IMR-90 (cell line): Measurements from ENCODE around the gene CCDC137.

Experiments
- CEBPB ChIP-seq: IDR thresholded peaks from 2 replicates; pipeline ENCODE4 v1.6.1; 2012; ENCODE audit warnings: low read depth, low read length, improper control_type of control experiment
- CHD1 ChIP-seq: IDR thresholded peaks from 2 replicates; pipeline ENCODE4 v1.6.1; 2012; ENCODE audit warnings: low read depth, low read length, improper control_type of control experiment
- CTCF ChIP-seq: conservative IDR thresholded peaks from 2 replicates; pipeline ENCODE4 v1.5.1; 2012; ENCODE audit warnings: mild to moderate bottlenecking, low read depth, low read length, improper control_type of control experiment
- ELK1 ChIP-seq: fragments of 150-350 bp; IDR thresholded peaks from 2 replicates; pipeline ENCODE4 v1.6.1; 2016; ENCODE audit warnings: low read depth, mild to moderate bottlenecking, low read length, moderate library complexity, borderline replicate concordance
- FOS ChIP-seq: fragments of 150-350 bp; IDR thresholded peaks from 2 replicates; pipeline ENCODE4 v1.6.1; 2016; ENCODE audit warnings: low read depth, low read length
- MAZ ChIP-seq: IDR thresholded peaks from 2 replicates; pipeline ENCODE4 v1.6.1; 2012; ENCODE audit warnings: low read depth, mild to moderate bottlenecking, low read length, improper control_type of control experiment, moderate library complexity, borderline replicate concordance
- MXI1 ChIP-seq: IDR thresholded peaks from 2 replicates; pipeline ENCODE4 v1.6.1; 2012; ENCODE audit warnings: low read depth, mild to moderate bottlenecking, low read length, moderate library complexity, borderline replicate concordance
- NFE2L2 ChIP-seq: fragments of 150-350 bp; IDR thresholded peaks from 2 replicates; pipeline ENCODE4 v1.6.1; 2016; ENCODE audit warnings: low read depth, mild to moderate bottlenecking, low read length
- POLR2A ChIP-seq: IDR thresholded peaks from 2 replicates; pipeline ENCODE4 v1.6.1; 2012; ENCODE audit warnings: mild to moderate bottlenecking, low read depth, low read length
- RAD21 ChIP-seq: IDR thresholded peaks from 2 replicates; pipeline ENCODE4 v1.6.1; 2012; ENCODE audit warnings: low read length, improper control_type of control experiment
- SMC3 ChIP-seq: fragments of 150-350 bp; IDR thresholded peaks from 2 replicates; pipeline ENCODE4 v1.6.1; 2016; ENCODE audit warnings: low read depth, mild to moderate bottlenecking, antibody characterized with exemption, low read length, moderate library complexity
- USF2 ChIP-seq: fragments of 150-350 bp; IDR thresholded peaks from 2 replicates; pipeline ENCODE4 v1.6.1; 2017; ENCODE audit warnings: mild to moderate bottlenecking, antibody characterized with exemption, low read length, low read depth

GRCh38 chr17:81660441-81660840 lies 6.1 kb upstream of the CCDC137 start:
- TF ChIP-seq CTCF = no peak
- no peak for TF ChIP-seq FOS
- no peak for TF ChIP-seq POLR2A
- TF ChIP-seq MXI1 = no peak
- TF ChIP-seq USF2 = no peak
- no peak for TF ChIP-seq NFE2L2
- TF ChIP-seq MAZ = no peak
- no peak for TF ChIP-seq SMC3
- TF ChIP-seq RAD21 = no peak
- TF ChIP-seq CEBPB = no peak
- TF ChIP-seq CHD1 = no peak
- no peak for TF ChIP-seq ELK1
